Endothelial cell of umbilical vein (primary cell): Measurements from ENCODE around the gene NRDE2. TPM values are rescaled to one million over a fixed set of nuclear protein-coding genes. Genes with fewer than 3 reads are reported as not detected.

Source experiments
- BruUV-seq: library from RNA; stranded (reverse); fragments of 400-500 nt; replicated peaks from 2 replicates; lab custom pipeline; 2021; lab: Mats Ljungman, UMichigan
- CTCF ChIA-PET: fragments of 300-600, 350-600 bp; sonication (Branson Sonifier 250); formaldehyde crosslinking; loops from one replicate; lab custom pipeline; 2021; ENCODE audit warnings: antibody characterized with exemption, inconsistent platforms; lab: Charles Lee
- POLR2A ChIA-PET: fragments of 300-600, 350-600 bp; sonication (Branson Sonifier 250); formaldehyde crosslinking; loops from one replicate; lab custom pipeline; 2021; ENCODE audit warnings: antibody characterized with exemption, inconsistent platforms; lab: Charles Lee
- DNase-seq: peaks from one replicate; pipeline ENCODE4 v3.0.0-alpha.2; 2011; ENCODE audit warnings: low read depth, low spot score
- FAIRE-seq: peaks from 2 replicates; lab custom pipeline; 2011; peaks lifted over from hg19 to GRCh38; lab: Jason Lieb, UNC
- H2AFZ ChIP-seq: 2 replicates; pipeline ENCODE4 v1.6.0; 2012; ENCODE audit warnings: low read depth, low read length, control low read depth, inconsistent platforms
- H3K27ac ChIP-seq: 2 replicates; pipeline ENCODE4 v1.5.1; 2011; ENCODE audit warnings: low read depth, mild to moderate bottlenecking, control low read depth, low read length, moderate library complexity; ENCODE audit not compliant: insufficient read depth
- H3K27me3 ChIP-seq, 2 experiments: 2 replicates each; pipeline versions ENCODE4 v1.6.0 to v1.6.1; 2011; ENCODE audit warnings: low read length in 2 of 2, mixed read lengths in 1 of 2; ENCODE audit not compliant: control insufficient read depth in 2 of 2, insufficient read depth in 2 of 2
- H3K36me3 ChIP-seq, 2 experiments: 2 replicates in 1 of 2; 3 replicates in 1 of 2; pipeline ENCODE4 v1.5.1; 2011; ENCODE audit warnings: low read length in 2 of 2, mild to moderate bottlenecking in 1 of 2, moderate library complexity in 1 of 2; ENCODE audit not compliant: control insufficient read depth in 2 of 2, insufficient read depth in 2 of 2; ENCODE audit errors: extremely low read depth in 1 of 2
- H3K4me1 ChIP-seq: 3 replicates; pipeline ENCODE4 v1.5.1; 2011; ENCODE audit warnings: mild to moderate bottlenecking, low read length; ENCODE audit not compliant: control insufficient read depth, insufficient read depth; ENCODE audit errors: extremely low read depth
- H3K4me2 ChIP-seq: 2 replicates; pipeline ENCODE4 v1.6.1; 2011; ENCODE audit warnings: low read length, control low read depth, mixed read lengths; ENCODE audit not compliant: insufficient read depth
- H3K4me3 ChIP-seq, 3 experiments: fragments of 200-600 bp in 1 of 3; sonication (generic), shearing (Covaris generic) in 1 of 3; replicated peaks in 1 of 3; 2 replicates each; pipeline ENCODE4 v1.5.1; 2011 to 2016; ENCODE audit warnings: control low read depth in 3 of 3, low read length in 3 of 3, mild to moderate bottlenecking in 2 of 3, inconsistent platforms in 1 of 3, low read depth in 1 of 3, moderate library complexity in 1 of 3; ENCODE audit not compliant: insufficient read depth in 1 of 3
- H3K79me2 ChIP-seq: 2 replicates; pipeline ENCODE4 v1.6.0; 2012; ENCODE audit warnings: low read length, inconsistent platforms; ENCODE audit not compliant: control insufficient read depth, insufficient read depth
- H3K9ac ChIP-seq: replicated peaks from 2 replicates; pipeline ENCODE3; 2011; ENCODE audit warnings: low read length, control low read depth; ENCODE audit not compliant: insufficient read depth; ENCODE audit errors: extremely low read depth
- H3K9me1 ChIP-seq: replicated peaks from 3 replicates; pipeline ENCODE4 v1.6.0; 2011; ENCODE audit warnings: mild to moderate bottlenecking, low read length; ENCODE audit not compliant: control insufficient read depth, insufficient read depth; ENCODE audit errors: extremely low read depth
- H3K9me3 ChIP-seq: replicated peaks from 2 replicates; pipeline ENCODE4 v1.5.1; 2012; ENCODE audit warnings: low read length, inconsistent platforms; ENCODE audit not compliant: control insufficient read depth, insufficient read depth
- H4K20me1 ChIP-seq: replicated peaks from 2 replicates; pipeline ENCODE3; 2011; ENCODE audit warnings: mild to moderate bottlenecking, low read length; ENCODE audit not compliant: control insufficient read depth, insufficient read depth; ENCODE audit errors: extremely low read depth
- CTCF ChIP-seq, 2 donors: IDR thresholded peaks; 1 replicate in 1 of 2; 2 replicates in 1 of 2; pipeline ENCODE4 v1.5.1; 2011; ENCODE audit warnings: low read length in 2 of 2, mild to moderate bottlenecking in 2 of 2, moderate library complexity in 2 of 2, control low read depth in 1 of 2, inconsistent platforms in 1 of 2, low read depth in 1 of 2; ENCODE audit not compliant: insufficient read depth in 1 of 2; ENCODE audit errors: extremely low read depth in 1 of 2
- FOS ChIP-seq: IDR thresholded peaks from 2 replicates; pipeline ENCODE4 v1.6.1; 2011; ENCODE audit warnings: mild to moderate bottlenecking, low read length, moderate library complexity, borderline replicate concordance; ENCODE audit not compliant: insufficient read depth
- GATA2 ChIP-seq: IDR thresholded peaks from 2 replicates; pipeline ENCODE4 v1.7.0; 2011; ENCODE audit warnings: low read depth, mild to moderate bottlenecking, moderate library complexity, mixed read lengths, low read length; ENCODE audit not compliant: insufficient read length, insufficient read depth
- JUN ChIP-seq: IDR thresholded peaks from 2 replicates; pipeline ENCODE4 v1.6.1; 2011; ENCODE audit warnings: borderline replicate concordance, low read depth; ENCODE audit not compliant: insufficient read length, insufficient read depth
- POLR2AphosphoS5 ChIP-seq: IDR thresholded peaks from 2 replicates; pipeline ENCODE4 v1.6.1; 2012; ENCODE audit warnings: low read depth, mild to moderate bottlenecking, control low read depth, low read length, moderate library complexity; ENCODE audit not compliant: insufficient read depth
- dilution Hi-C: fragments of 300-500 bp; cut with MboI; formaldehyde crosslinking; loops from one replicate; pipeline ENCODE4 v1.15.0; 2019; ENCODE audit warnings: low sequenced_read_pairs; ENCODE audit not compliant: extremely low pct_ligation_motif_present
- intact Hi-C: fragments of 100-400 bp; cut with micrococcal nuclease; formaldehyde crosslinking; loops from one replicate; pipeline ENCODE4 v1.10.0; 2022
- polyA plus RNA-seq, 4 experiments: library from polyadenylated mRNA; depleted of rRNA in 3 of 4; stranded (reverse) in 3 of 4; unstranded in 1 of 4; fragments of >200 nt; gene quantifications; 2 replicates each; pipeline versions ENCODE4 v1.2.1 to v1.2.3, GENCODE V29; 2011 to 2012; ENCODE audit warnings: missing spikeins in 1 of 4
- total RNA-seq: library from RNA; stranded (reverse); gene quantifications from 2 replicates; pipeline ENCODE4 v1.2.3, GENCODE V29; 2021

The NRDE2 gene
- total and polyA plus RNA-seq, 2 donors (not counting 3 experiments of a cell fraction or from before 2014, with no cell fraction given) = 8.5 to 22.1 TPM

GRCh38 chr14:90362558-90362896 is 30.8 kb upstream of the NRDE2 start:
- Histone ChIP-seq H3K36me3 (no peaks in the 10 kb centered on the region), H3K27ac (no peak overlapping the region), H3K4me3 (no peak overlapping the region), H3K4me2 (no peak overlapping the region), H3K9me1 (no peaks in the 10 kb centered on the region), H2AFZ (no peak overlapping the region), H4K20me1 (no peaks in the 10 kb centered on the region), H3K4me1 (no peaks in the 10 kb centered on the region), H3K27me3 (peaks cover 0 to 6% of the 10 kb centered on the region in 2 experiments), H3K9ac (no peak overlapping the region), H3K79me2 (no peaks in the 10 kb centered on the region), H3K9me3 (no peaks in the 10 kb centered on the region)
- FAIRE-seq = no peak
- TF ChIP-seq CTCF (IDR thresholded peaks at IDR 0.05; ENCODE audit: extremely low read depth in 1 of 2, insufficient read depth in 1 of 2, low read depth in 1 of 2, low read length in 2 of 2) (no peak), JUN (no peak), POLR2AphosphoS5 (no peak), FOS (no peak), GATA2 (no peak)
- no peak for DNase-seq
- BruUV-seq = no TSS peak
- POLR2A ChIA-PET = no interaction called here
- intact Hi-C loops = no loop called here
- CTCF ChIA-PET = no interaction called here
- dilution Hi-C loops = no loop called here
